OCI-LY7 (cell line): ENCODE results near the gene GFY. TPM values are rescaled to one million over a fixed set of nuclear protein-coding genes. Genes with fewer than 3 reads are reported as not detected.

ENCODE experiments used
- BruUV-seq: library from RNA; stranded (reverse); fragments of 400-500 nt; replicated peaks from 2 replicates; lab custom pipeline; 2021; lab: Mats Ljungman, UMichigan
- CTCF ChIA-PET: fragments of 300-600 bp; sonication (Branson Sonifier 250); formaldehyde crosslinking; loops from one replicate; lab custom pipeline; 2022; ENCODE audit warnings: antibody characterized with exemption; ENCODE audit not compliant: unreplicated experiment; lab: Charles Lee
- POLR2A ChIA-PET: fragments of 300-600 bp; sonication (Branson Sonifier 250); formaldehyde crosslinking; loops from one replicate; lab custom pipeline; 2022; ENCODE audit warnings: antibody characterized with exemption; lab: Charles Lee
- DNase-seq: peaks from one replicate; pipeline ENCODE4 v3.0.0-alpha.2; 2015; ENCODE audit warnings: low spot score
- H2AFZ ChIP-seq: fragments of 200-600 bp; sonication (generic), shearing (Covaris generic); 2 replicates; pipeline ENCODE4 v1.6.1; 2014; ENCODE audit warnings: mild to moderate bottlenecking, antibody characterized with exemption, low read length, moderate library complexity
- H3K27ac ChIP-seq: fragments of 200-600 bp; sonication (generic); 2 replicates; pipeline ENCODE4 v1.5.1; 2014; ENCODE audit warnings: mixed run types, low read depth, mild to moderate bottlenecking, moderate library complexity, low read length, inconsistent platforms; ENCODE audit not compliant: poor library complexity, severe bottlenecking
- H3K36me3 ChIP-seq: fragments of 200-600 bp; sonication (generic); 2 replicates; pipeline ENCODE4 v1.6.1; 2014; ENCODE audit warnings: mild to moderate bottlenecking, antibody characterized with exemption, low read length, moderate library complexity, mixed read lengths; ENCODE audit not compliant: insufficient read depth
- H3K4me1 ChIP-seq: fragments of 200-600 bp; sonication (generic); 2 replicates; pipeline ENCODE4 v1.5.1; 2014; ENCODE audit warnings: mild to moderate bottlenecking, low read length; ENCODE audit not compliant: insufficient read depth, poor library complexity, severe bottlenecking
- H3K4me2 ChIP-seq: fragments of 200-600 bp; sonication (generic); 2 replicates; pipeline ENCODE4 v1.6.1; 2014; ENCODE audit warnings: mild to moderate bottlenecking, low read length
- H3K4me3 ChIP-seq: fragments of 200-600 bp; sonication (generic); 2 replicates; pipeline ENCODE4 v1.5.1; 2014; ENCODE audit warnings: mild to moderate bottlenecking, low read depth, low read length; ENCODE audit not compliant: poor library complexity, severe bottlenecking
- H3K79me2 ChIP-seq: fragments of 200-600 bp; sonication (generic); 2 replicates; pipeline ENCODE4 v1.6.1; 2016; ENCODE audit warnings: low read depth, mild to moderate bottlenecking, low read length, moderate library complexity, mixed read lengths; ENCODE audit not compliant: insufficient read depth
- H3K9me2 ChIP-seq: fragments of 200-600 bp; sonication (generic); 2 replicates; pipeline ENCODE4 v1.6.1; 2016; ENCODE audit warnings: mild to moderate bottlenecking, low read length, mixed read lengths; ENCODE audit not compliant: insufficient read depth
- H3K9me3 ChIP-seq: fragments of 200-600 bp; sonication (generic); 2 replicates; pipeline ENCODE4 v1.6.1; 2014; ENCODE audit warnings: mild to moderate bottlenecking, mixed run types, low read length, mixed read lengths
- H4K20me1 ChIP-seq: fragments of 200-600 bp; sonication (generic); 2 replicates; pipeline ENCODE4 v1.6.1; 2014; ENCODE audit warnings: mild to moderate bottlenecking, antibody characterized with exemption, low read length, moderate library complexity, mixed read lengths; ENCODE audit not compliant: insufficient read depth
- EZH2phosphoT487 ChIP-seq: fragments of 200-600 bp; sonication (generic); IDR thresholded peaks from 2 replicates; pipeline ENCODE4 v1.6.1; 2018; ENCODE audit warnings: low read depth, borderline replicate concordance, mild to moderate bottlenecking, mixed run types, antibody characterized with exemption, low read length, moderate library complexity, mixed read lengths
- intact Hi-C: fragments of 100-400 bp; cut with micrococcal nuclease; formaldehyde crosslinking; loops from one replicate; pipeline ENCODE4 v1.10.0; 2022; ENCODE audit not compliant: unreplicated experiment
- total RNA-seq, 2 experiments: library from RNA; depleted of rRNA in 1 of 2; stranded (reverse); fragments of >200 nt in 1 of 2; shearing (Covaris generic) in 1 of 2; gene quantifications; 2 replicates each; pipeline ENCODE4 v1.2.3, GENCODE V29; 2014 to 2022
- TF ChIP-seq, protein P1 (sequence below): fragments of 200-600 bp; sonication (generic); conservative IDR thresholded peaks from 2 replicates; pipeline ENCODE4 v1.5.1; 2014; ENCODE audit warnings: mild to moderate bottlenecking, antibody characterized with exemption, low read length, moderate library complexity, mixed read lengths

The GFY gene
- total RNA-seq, 2 experiments from 2014 or later: not detected

- intact Hi-C loops: loop anchor here (10.0 kb wide), 1 partner anchor 107 kb away; the partner anchor contains the start of gene CD37
- CTCF ChIA-PET: interaction anchor here (0.8 kb wide), 1 partner anchor 50 kb away, joined by 4 read pairs; no protein-coding TSS in a partner anchor
Observed at GRCh38 chr19:49441210-49441959, 16.2 kb downstream of the GFY start, which contains the start of gene SLC17A7. Gene SLC17A7 (minus strand): TSS chr19:49441527. CDS start chr19:49441379, 148 bp downstream.

GRCh38 chr19:49441960-49442350 is 16.8 kb downstream of the GFY start:
- intact Hi-C loops: loop anchor here (2.0 to 10.0 kb wide), 2 partner anchors 107 to 215 kb away; partner anchors contain the start of gene CD37
- H3K9me2 ChIP-seq: no peaks in the 10 kb centered on the region
- no peak for DNase-seq
- ChIA-PET POLR2A (no interaction called here), CTCF (interaction anchor here (0.8 kb wide), 1 partner anchor 50 kb away, joined by 4 read pairs; no protein-coding TSS in a partner anchor)
- no peak overlapping the region for H2AFZ ChIP-seq
- no peaks in the 10 kb centered on the region for H3K9me3 ChIP-seq
- no peak for TF ChIP-seq EZH2phosphoT487
- TF ChIP-seq, protein P1, sequence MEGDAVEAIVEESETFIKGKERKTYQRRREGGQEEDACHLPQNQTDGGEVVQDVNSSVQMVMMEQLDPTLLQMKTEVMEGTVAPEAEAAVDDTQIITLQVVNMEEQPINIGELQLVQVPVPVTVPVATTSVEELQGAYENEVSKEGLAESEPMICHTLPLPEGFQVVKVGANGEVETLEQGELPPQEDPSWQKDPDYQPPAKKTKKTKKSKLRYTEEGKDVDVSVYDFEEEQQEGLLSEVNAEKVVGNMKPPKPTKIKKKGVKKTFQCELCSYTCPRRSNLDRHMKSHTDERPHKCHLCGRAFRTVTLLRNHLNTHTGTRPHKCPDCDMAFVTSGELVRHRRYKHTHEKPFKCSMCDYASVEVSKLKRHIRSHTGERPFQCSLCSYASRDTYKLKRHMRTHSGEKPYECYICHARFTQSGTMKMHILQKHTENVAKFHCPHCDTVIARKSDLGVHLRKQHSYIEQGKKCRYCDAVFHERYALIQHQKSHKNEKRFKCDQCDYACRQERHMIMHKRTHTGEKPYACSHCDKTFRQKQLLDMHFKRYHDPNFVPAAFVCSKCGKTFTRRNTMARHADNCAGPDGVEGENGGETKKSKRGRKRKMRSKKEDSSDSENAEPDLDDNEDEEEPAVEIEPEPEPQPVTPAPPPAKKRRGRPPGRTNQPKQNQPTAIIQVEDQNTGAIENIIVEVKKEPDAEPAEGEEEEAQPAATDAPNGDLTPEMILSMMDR: no peak
- no peaks in the 10 kb centered on the region for H3K4me1 ChIP-seq
- no peaks in the 10 kb centered on the region for H4K20me1 ChIP-seq
- H3K4me2 ChIP-seq: no peak overlapping the region
- peaks cover 8% of the 10 kb centered on the region; the same call in 1 of the 2 replicates for H3K36me3 ChIP-seq
- H3K79me2 ChIP-seq: no peaks in the 10 kb centered on the region
- no TSS peak for BruUV-seq
- no peak overlapping the region for H3K4me3 ChIP-seq
- no peak overlapping the region for H3K27ac ChIP-seq

More at GRCh38 chr19:49441210-49441959, 16.2 kb downstream of the GFY start, which contains the start of gene SLC17A7:
- H4K20me1 ChIP-seq: no peaks in the 10 kb centered on the region
- H3K79me2 ChIP-seq: no peaks in the 10 kb centered on the region
- no peak within 1 kb of the TSS for H3K27ac ChIP-seq
- H3K4me3 ChIP-seq: peak within 1 kb of the TSS; percentile 71
- H3K4me1 ChIP-seq: peaks cover 6% of the 10 kb centered on the region
- peak within 1 kb of the TSS; percentile 91 for H3K4me2 ChIP-seq
- DNase-seq: peak; percentile 45
- no peaks in the 10 kb centered on the region for H3K9me3 ChIP-seq
- POLR2A ChIA-PET: no interaction called here
- BruUV-seq: no TSS peak
- no peak within 1 kb of the TSS for H2AFZ ChIP-seq
- no peak for TF ChIP-seq EZH2phosphoT487
- TF ChIP-seq, protein P1: no peak
- H3K36me3 ChIP-seq: peaks cover 2% of the 10 kb centered on the region; the same call in 1 of the 2 replicates
- H3K9me2 ChIP-seq: no peaks in the 10 kb centered on the region
